Keratinocyte (primary cell): ENCODE results near the gene GPD1.

Experiments
- CTCF ChIP-seq, 3 experiments: IDR thresholded peaks in 1 of 3; conservative IDR thresholded peaks in 1 of 3; optimal IDR thresholded peaks in 1 of 3; 2 replicates in 2 of 3; 3 replicates in 1 of 3; pipeline versions ENCODE3 to v1.5.1; 2011; ENCODE audit warnings: low read length in 3 of 3, mild to moderate bottlenecking in 3 of 3, moderate library complexity in 2 of 3, control low read depth in 1 of 3, inconsistent platforms in 1 of 3; ENCODE audit not compliant: insufficient read depth in 2 of 3; ENCODE audit errors: extremely low read depth in 1 of 3
- EZH2 ChIP-seq: IDR thresholded peaks from one replicate; pipeline ENCODE4 v1.6.1; 2012; ENCODE audit warnings: inconsistent platforms, mild to moderate bottlenecking, low read length, moderate library complexity

- TF ChIP-seq CTCF (optimal IDR thresholded peaks at IDR 0.05 in 1 of 3, IDR thresholded peaks at IDR 0.05 in 1 of 3, conservative IDR thresholded peaks at IDR 0.05 in 1 of 3; ENCODE audit: extremely low read depth in 1 of 3, insufficient read depth in 2 of 3, low read length in 3 of 3) (peak in 1 of 3 experiments; percentile 17), EZH2 (peak; percentile 41)
These were observed 46.6 kb upstream of the GPD1 start, which contains the start of gene ASIC1 for GRCh38 chr12:50057000-50057841.
